MM.1S (cell line): ENCODE data around the gene PDXDC1.
"Not testable (repeated sequence)": the region's sequence is repeated elsewhere in the genome, so short reads cannot be mapped to it uniquely, and the experiment has no call there.

Source experiments
- EZH2 ChIP-seq: fragments of 300-600 bp; sonication (generic); optimal IDR thresholded peaks from 2 replicates; pipeline ENCODE3; 2017; ENCODE audit warnings: low read depth, mild to moderate bottlenecking, antibody characterized with exemption, low read length, mixed read lengths
- TF ChIP-seq, protein P1 (sequence below): fragments of 300-600 bp; sonication (generic); IDR thresholded peaks from 2 replicates; pipeline ENCODE4 v1.5.1; 2016; ENCODE audit warnings: antibody characterized with exemption, low read length, mixed read lengths

DNA sequence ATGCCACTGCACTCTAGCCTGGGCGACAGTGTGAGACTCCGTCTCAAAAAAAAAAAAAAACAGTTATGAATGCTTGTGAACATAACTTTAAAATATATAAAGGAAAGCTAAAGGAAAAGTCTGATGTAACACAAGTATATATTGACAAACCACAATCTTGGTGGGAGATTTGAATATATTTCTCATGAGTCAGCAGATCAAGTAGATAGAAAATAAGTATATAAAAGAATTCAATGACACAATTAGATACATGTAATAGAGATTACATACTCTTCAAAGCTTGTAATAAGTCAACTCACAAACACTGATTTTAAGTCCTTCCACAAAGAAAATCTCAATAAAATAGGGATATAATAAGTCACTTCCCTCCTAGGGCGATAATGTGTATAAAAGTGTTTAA lies 40.8 kb downstream of the PDXDC1 start:
- TF ChIP-seq, protein P1, sequence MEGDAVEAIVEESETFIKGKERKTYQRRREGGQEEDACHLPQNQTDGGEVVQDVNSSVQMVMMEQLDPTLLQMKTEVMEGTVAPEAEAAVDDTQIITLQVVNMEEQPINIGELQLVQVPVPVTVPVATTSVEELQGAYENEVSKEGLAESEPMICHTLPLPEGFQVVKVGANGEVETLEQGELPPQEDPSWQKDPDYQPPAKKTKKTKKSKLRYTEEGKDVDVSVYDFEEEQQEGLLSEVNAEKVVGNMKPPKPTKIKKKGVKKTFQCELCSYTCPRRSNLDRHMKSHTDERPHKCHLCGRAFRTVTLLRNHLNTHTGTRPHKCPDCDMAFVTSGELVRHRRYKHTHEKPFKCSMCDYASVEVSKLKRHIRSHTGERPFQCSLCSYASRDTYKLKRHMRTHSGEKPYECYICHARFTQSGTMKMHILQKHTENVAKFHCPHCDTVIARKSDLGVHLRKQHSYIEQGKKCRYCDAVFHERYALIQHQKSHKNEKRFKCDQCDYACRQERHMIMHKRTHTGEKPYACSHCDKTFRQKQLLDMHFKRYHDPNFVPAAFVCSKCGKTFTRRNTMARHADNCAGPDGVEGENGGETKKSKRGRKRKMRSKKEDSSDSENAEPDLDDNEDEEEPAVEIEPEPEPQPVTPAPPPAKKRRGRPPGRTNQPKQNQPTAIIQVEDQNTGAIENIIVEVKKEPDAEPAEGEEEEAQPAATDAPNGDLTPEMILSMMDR: not testable (repeated sequence)
- not testable (repeated sequence) for TF ChIP-seq EZH2
